GM23338 (cell line): Measurements from ENCODE around the gene NRXN2.

Source experiments
- CREB1 ChIP-seq: fragments of 250-450 bp; sonication (Bioruptor Pico); IDR thresholded peaks from 2 replicates; pipeline ENCODE4 v1.5.0; 2020; ENCODE audit warnings: low read depth, mild to moderate bottlenecking, moderate library complexity
- EZH2 ChIP-seq: fragments of 200-600 bp; sonication (generic); IDR thresholded peaks from one replicate; pipeline ENCODE4 v1.8.0; 2017; ENCODE audit warnings: antibody characterized with exemption, mild to moderate bottlenecking, low read depth; ENCODE audit not compliant: unreplicated experiment
- EZH2phosphoT487 ChIP-seq: fragments of 200-600 bp; sonication (generic); IDR thresholded peaks from one replicate; pipeline ENCODE4 v1.8.1; 2018; ENCODE audit warnings: antibody characterized with exemption; ENCODE audit not compliant: unreplicated experiment
- JUNB ChIP-seq: IDR thresholded peaks from one replicate; pipeline ENCODE4 v1.6.1; 2016; ENCODE audit warnings: antibody characterized with exemption; ENCODE audit not compliant: unreplicated experiment
- POLR2AphosphoS5 ChIP-seq: IDR thresholded peaks from 2 replicates; pipeline ENCODE4 v1.6.1; 2016; ENCODE audit warnings: antibody characterized with exemption, low read depth
- STAT1 ChIP-seq: IDR thresholded peaks from one replicate; pipeline ENCODE4 v1.6.1; 2016; ENCODE audit warnings: antibody characterized with exemption; ENCODE audit not compliant: unreplicated experiment
- TF ChIP-seq, protein P1 (sequence below), 2 experiments: fragments of 200-600 bp in 1 of 2; sonication (generic) in 1 of 2; conservative IDR thresholded peaks; 2 replicates each; pipeline versions ENCODE4 v1.5.1 to v1.6.1; 2016 to 2017; ENCODE audit warnings: antibody characterized with exemption in 2 of 2, low read depth in 2 of 2, mild to moderate bottlenecking in 2 of 2, moderate library complexity in 1 of 2
- TF ChIP-seq, protein P2 (sequence below): IDR thresholded peaks from one replicate; pipeline ENCODE4 v1.6.1; 2018; ENCODE audit warnings: antibody characterized with exemption; ENCODE audit not compliant: unreplicated experiment

DNA sequence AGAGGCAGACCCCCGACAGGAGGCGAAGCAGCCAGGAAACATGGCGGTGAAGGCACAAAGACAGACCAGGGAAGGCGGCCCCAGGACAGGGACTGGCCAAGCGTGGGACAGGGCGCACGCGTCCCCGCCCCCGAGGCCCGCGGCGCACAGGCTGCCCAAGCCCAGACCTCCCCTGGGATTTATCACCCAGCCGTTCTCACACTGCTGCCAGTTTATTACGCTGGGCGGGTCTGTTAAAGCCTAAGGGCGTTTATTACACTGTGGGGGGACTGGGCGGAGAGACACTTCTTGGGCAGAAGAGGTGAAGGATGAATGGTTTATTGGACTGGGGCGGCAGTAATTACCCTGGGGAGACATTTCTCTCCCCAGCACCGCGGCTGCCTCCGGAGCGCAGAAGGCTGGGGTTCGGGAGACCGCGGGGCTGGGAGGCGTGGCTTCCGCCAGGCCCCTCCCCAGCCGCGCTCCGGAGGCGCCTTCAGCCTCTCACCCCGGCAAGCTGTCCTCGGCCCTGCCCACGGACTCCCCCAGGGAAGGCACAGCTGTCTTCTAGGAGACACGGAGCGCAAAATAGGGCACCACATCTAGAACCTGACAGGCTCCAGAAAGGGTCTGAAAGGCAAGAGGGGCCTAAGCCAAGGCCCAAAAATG lies 84.9 kb downstream of the NRXN2 start:
- TF ChIP-seq, protein P1, sequence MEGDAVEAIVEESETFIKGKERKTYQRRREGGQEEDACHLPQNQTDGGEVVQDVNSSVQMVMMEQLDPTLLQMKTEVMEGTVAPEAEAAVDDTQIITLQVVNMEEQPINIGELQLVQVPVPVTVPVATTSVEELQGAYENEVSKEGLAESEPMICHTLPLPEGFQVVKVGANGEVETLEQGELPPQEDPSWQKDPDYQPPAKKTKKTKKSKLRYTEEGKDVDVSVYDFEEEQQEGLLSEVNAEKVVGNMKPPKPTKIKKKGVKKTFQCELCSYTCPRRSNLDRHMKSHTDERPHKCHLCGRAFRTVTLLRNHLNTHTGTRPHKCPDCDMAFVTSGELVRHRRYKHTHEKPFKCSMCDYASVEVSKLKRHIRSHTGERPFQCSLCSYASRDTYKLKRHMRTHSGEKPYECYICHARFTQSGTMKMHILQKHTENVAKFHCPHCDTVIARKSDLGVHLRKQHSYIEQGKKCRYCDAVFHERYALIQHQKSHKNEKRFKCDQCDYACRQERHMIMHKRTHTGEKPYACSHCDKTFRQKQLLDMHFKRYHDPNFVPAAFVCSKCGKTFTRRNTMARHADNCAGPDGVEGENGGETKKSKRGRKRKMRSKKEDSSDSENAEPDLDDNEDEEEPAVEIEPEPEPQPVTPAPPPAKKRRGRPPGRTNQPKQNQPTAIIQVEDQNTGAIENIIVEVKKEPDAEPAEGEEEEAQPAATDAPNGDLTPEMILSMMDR (conservative IDR thresholded peaks at IDR 0.05; ENCODE audit: low read depth in 2 of 2), result no peak
- TF ChIP-seq, protein P2, sequence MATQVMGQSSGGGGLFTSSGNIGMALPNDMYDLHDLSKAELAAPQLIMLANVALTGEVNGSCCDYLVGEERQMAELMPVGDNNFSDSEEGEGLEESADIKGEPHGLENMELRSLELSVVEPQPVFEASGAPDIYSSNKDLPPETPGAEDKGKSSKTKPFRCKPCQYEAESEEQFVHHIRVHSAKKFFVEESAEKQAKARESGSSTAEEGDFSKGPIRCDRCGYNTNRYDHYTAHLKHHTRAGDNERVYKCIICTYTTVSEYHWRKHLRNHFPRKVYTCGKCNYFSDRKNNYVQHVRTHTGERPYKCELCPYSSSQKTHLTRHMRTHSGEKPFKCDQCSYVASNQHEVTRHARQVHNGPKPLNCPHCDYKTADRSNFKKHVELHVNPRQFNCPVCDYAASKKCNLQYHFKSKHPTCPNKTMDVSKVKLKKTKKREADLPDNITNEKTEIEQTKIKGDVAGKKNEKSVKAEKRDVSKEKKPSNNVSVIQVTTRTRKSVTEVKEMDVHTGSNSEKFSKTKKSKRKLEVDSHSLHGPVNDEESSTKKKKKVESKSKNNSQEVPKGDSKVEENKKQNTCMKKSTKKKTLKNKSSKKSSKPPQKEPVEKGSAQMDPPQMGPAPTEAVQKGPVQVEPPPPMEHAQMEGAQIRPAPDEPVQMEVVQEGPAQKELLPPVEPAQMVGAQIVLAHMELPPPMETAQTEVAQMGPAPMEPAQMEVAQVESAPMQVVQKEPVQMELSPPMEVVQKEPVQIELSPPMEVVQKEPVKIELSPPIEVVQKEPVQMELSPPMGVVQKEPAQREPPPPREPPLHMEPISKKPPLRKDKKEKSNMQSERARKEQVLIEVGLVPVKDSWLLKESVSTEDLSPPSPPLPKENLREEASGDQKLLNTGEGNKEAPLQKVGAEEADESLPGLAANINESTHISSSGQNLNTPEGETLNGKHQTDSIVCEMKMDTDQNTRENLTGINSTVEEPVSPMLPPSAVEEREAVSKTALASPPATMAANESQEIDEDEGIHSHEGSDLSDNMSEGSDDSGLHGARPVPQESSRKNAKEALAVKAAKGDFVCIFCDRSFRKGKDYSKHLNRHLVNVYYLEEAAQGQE, result no peak
- TF ChIP-seq EZH2, result no peak
- TF ChIP-seq EZH2phosphoT487, result no peak
- TF ChIP-seq CREB1 (CRISPR knock-in tag), result no peak
- no peak for TF ChIP-seq POLR2AphosphoS5
- no peak for TF ChIP-seq JUNB
- TF ChIP-seq STAT1, result no peak
